ENCODE results near the gene IFNA17.

The IFNA17 gene

GRCh38 chr9:21228122-21228521, at the start of gene IFNA17:
IFNA17 (minus strand) TSS chr9:21228222; CDS start chr9:21228173, 49 bp downstream.
- ChIA-PET CTCF (no interaction called here), POLR2A (no interaction called here)
- no peak for DNase-seq (ENCODE audit: low read depth, low spot score)
- TF ChIP-seq CTCF (IDR thresholded peaks at IDR 0.05; ENCODE audit: insufficient read depth, low read length, missing control alignments), result no peak
- H3K4me3 ChIP-seq (ENCODE audit: low read depth, low read length), result no peak within 1 kb of the TSS

DNA sequence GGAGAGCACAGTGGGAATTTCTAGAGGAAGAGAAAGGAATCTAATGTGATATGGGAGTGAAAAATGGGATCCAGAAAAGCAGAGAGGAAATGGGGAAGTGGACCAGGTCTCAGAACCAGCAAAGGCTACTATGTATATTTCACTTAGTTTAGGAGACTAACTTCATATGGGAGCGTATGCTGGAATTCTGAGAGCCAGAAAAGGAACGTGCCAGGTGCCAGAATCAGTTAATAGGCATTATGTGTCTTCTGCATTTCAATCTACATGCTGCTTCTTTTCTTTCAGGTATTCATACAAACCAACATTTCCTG, 40.3 kb upstream of the IFNA17 start:
- no peak overlapping the region for H3K4me3 ChIP-seq (ENCODE audit: low read depth, low read length)
- DNase-seq (ENCODE audit: low read depth, low spot score), result no peak
- CTCF ChIA-PET, result no interaction called here
- POLR2A ChIA-PET, result no interaction called here
- no peak for TF ChIP-seq CTCF (IDR thresholded peaks at IDR 0.05; ENCODE audit: insufficient read depth, low read length, missing control alignments)

- no peak for DNase-seq (ENCODE audit: low read depth, low spot score)
- CTCF ChIA-PET, result no interaction called here
- H3K4me3 ChIP-seq (ENCODE audit: low read depth, low read length), result no peak overlapping the region
- POLR2A ChIA-PET, result no interaction called here
- TF ChIP-seq CTCF (IDR thresholded peaks at IDR 0.05; ENCODE audit: insufficient read depth, low read length, missing control alignments), result no peak
Observed at GRCh38 chr9:21267485-21268346, 39.7 kb upstream of the IFNA17 start.

- no peak for DNase-seq (ENCODE audit: low read depth, low spot score)
- no peak for TF ChIP-seq CTCF (IDR thresholded peaks at IDR 0.05; ENCODE audit: insufficient read depth, low read length, missing control alignments)
- POLR2A ChIA-PET, result no interaction called here
- CTCF ChIA-PET, result no interaction called here
- H3K4me3 ChIP-seq (ENCODE audit: low read depth, low read length), result no peak overlapping the region
Observed at GRCh38 chr9:21266733-21267484, 38.9 kb upstream of the IFNA17 start.

DNA sequence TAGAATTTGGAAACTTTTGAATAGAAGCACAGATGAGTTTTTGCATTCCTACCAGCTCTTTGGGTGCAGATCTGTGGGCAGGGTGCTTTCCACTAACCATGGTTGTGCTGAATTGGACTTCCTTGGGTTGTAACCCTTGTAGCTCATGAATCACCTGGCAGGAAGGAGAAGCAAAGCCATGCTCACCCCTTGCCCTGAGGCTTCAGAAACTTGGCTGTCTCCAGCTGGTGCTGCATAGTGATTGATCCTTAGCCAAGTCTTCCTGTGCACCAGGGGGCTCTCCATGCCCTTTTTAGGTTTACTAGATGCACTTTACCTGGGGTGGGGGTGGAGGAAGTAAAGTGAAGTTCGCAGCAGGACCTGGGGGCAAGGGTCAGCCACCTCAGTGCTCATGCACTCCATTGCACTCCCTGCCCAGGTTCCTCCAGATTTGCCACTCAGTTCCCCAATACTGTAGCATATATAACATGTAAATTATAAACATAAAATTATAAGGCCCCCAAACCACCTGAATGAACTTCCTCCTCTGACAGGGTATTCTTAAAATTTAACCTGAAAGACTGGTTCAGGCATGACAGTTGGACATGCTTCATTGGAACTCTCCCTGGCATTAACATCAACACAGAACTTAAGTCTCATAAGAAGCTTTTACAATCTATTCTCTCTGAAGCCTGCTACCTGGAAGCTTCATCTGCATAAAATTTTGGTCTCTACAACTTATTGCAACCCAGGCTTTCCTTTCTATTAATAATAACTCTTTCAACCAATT, 37.6 kb upstream of the IFNA17 start:
- ChIA-PET CTCF (interaction anchor here (1.2 kb wide), 1 partner anchor 525 kb away, joined by 3 read pairs; no protein-coding TSS in a partner anchor), POLR2A (no interaction called here)
- no peak overlapping the region for H3K4me3 ChIP-seq (ENCODE audit: low read depth, low read length)
- DNase-seq (ENCODE audit: low read depth, low spot score), result no peak
- TF ChIP-seq CTCF (IDR thresholded peaks at IDR 0.05; ENCODE audit: insufficient read depth, low read length, missing control alignments), result no peak
